Measurements from ENCODE around the gene OGN. TPM values are rescaled to one million over a fixed set of nuclear protein-coding genes. Genes with fewer than 3 reads are reported as not detected.

OGN gene
- 2.1 and 4.1 TPM in 2 replicates for total RNA-seq

GRCh38 chr9:92404042-92404836 lies at the start of gene OGN:
Gene OGN, minus strand, starts transcription at chr9:92404578. Its CDS starts 1,171 bp downstream, at chr9:92403407.

GRCh38 chr9:92424340-92424739 lies 20.0 kb upstream of the OGN start, which contains the start of gene OMD:
Gene OMD, minus strand, starts transcription at chr9:92424471. Its CDS starts 6,913 bp downstream, at chr9:92417558.

Other genes starting within 250 kb of the OGN start
- 311 and 414 TPM in 2 replicates for gene IARS1, start 110.9 kb downstream of the OGN start, total RNA-seq
- gene NOL8, start 79.2 kb downstream of the OGN start, total RNA-seq = 23.0 and 25.6 TPM in 2 replicates
- 2.4 and 3.4 TPM in 2 replicates for gene CENPP, start 78.6 kb downstream of the OGN start, total RNA-seq
- 8.0 and 16.2 TPM in 2 replicates for gene OMD, start 19.9 kb upstream of the OGN start, total RNA-seq
- gene ASPN, start 77.9 kb upstream of the OGN start, total RNA-seq = 38.5 and 49.8 TPM in 2 replicates
- 34.5 and 38.5 TPM in 2 replicates for gene ECM2, start 131.4 kb upstream of the OGN start, total RNA-seq